NB4 (cell line): ENCODE measurements around the gene DDHD1.

ENCODE experiments used
- CTCF ChIP-seq: IDR thresholded peaks from one replicate; pipeline ENCODE4 v1.5.1; 2012; ENCODE audit warnings: low read depth, low read length
- MYC ChIP-seq: IDR thresholded peaks from 2 replicates; pipeline ENCODE4 v1.6.1; 2011; ENCODE audit warnings: low read depth, low read length
- POLR2A ChIP-seq: IDR thresholded peaks from 2 replicates; pipeline ENCODE4 v1.6.1; 2011; ENCODE audit warnings: mild to moderate bottlenecking; ENCODE audit not compliant: insufficient read length; ENCODE audit errors: extremely low read depth
- TF ChIP-seq, protein P1 (sequence below): IDR thresholded peaks from 2 replicates; pipeline ENCODE4 v1.6.1; 2011; ENCODE audit warnings: low read depth, low read length

GRCh38 chr14:53043027-53043581 lies 110.0 kb downstream of the DDHD1 start:
- TF ChIP-seq CTCF (no peak), POLR2A (no peak), MYC (no peak)
- TF ChIP-seq, protein P1, sequence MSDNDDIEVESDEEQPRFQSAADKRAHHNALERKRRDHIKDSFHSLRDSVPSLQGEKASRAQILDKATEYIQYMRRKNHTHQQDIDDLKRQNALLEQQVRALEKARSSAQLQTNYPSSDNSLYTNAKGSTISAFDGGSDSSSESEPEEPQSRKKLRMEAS = no peak
